Endothelial cell of umbilical vein (primary cell): ENCODE data around the gene MCFD2. TPM values are rescaled to one million over a fixed set of nuclear protein-coding genes. Genes with fewer than 3 reads are reported as not detected.

Experiments
- BruUV-seq: library from RNA; stranded (reverse); fragments of 400-500 nt; replicated peaks from 2 replicates; lab custom pipeline; 2021; lab: Mats Ljungman, UMichigan
- CTCF ChIA-PET: fragments of 300-600, 350-600 bp; sonication (Branson Sonifier 250); formaldehyde crosslinking; loops from one replicate; lab custom pipeline; 2021; ENCODE audit warnings: antibody characterized with exemption, inconsistent platforms; lab: Charles Lee
- POLR2A ChIA-PET: fragments of 300-600, 350-600 bp; sonication (Branson Sonifier 250); formaldehyde crosslinking; loops from one replicate; lab custom pipeline; 2021; ENCODE audit warnings: antibody characterized with exemption, inconsistent platforms; lab: Charles Lee
- DNase-seq: peaks from one replicate; pipeline ENCODE4 v3.0.0-alpha.2; 2011; ENCODE audit warnings: low read depth, low spot score
- FAIRE-seq: peaks from 2 replicates; lab custom pipeline; 2011; peaks lifted over from hg19 to GRCh38; lab: Jason Lieb, UNC
- H2AFZ ChIP-seq: 2 replicates; pipeline ENCODE4 v1.6.0; 2012; ENCODE audit warnings: low read depth, low read length, control low read depth, inconsistent platforms
- H3K27ac ChIP-seq: 2 replicates; pipeline ENCODE4 v1.5.1; 2011; ENCODE audit warnings: low read depth, mild to moderate bottlenecking, control low read depth, low read length, moderate library complexity; ENCODE audit not compliant: insufficient read depth
- H3K27me3 ChIP-seq, 2 experiments: 2 replicates each; pipeline versions ENCODE4 v1.6.0 to v1.6.1; 2011; ENCODE audit warnings: low read length in 2 of 2, mixed read lengths in 1 of 2; ENCODE audit not compliant: control insufficient read depth in 2 of 2, insufficient read depth in 2 of 2
- H3K36me3 ChIP-seq, 2 experiments: 2 replicates in 1 of 2; 3 replicates in 1 of 2; pipeline ENCODE4 v1.5.1; 2011; ENCODE audit warnings: low read length in 2 of 2, mild to moderate bottlenecking in 1 of 2, moderate library complexity in 1 of 2; ENCODE audit not compliant: control insufficient read depth in 2 of 2, insufficient read depth in 2 of 2; ENCODE audit errors: extremely low read depth in 1 of 2
- H3K4me1 ChIP-seq: 3 replicates; pipeline ENCODE4 v1.5.1; 2011; ENCODE audit warnings: mild to moderate bottlenecking, low read length; ENCODE audit not compliant: control insufficient read depth, insufficient read depth; ENCODE audit errors: extremely low read depth
- H3K4me2 ChIP-seq: 2 replicates; pipeline ENCODE4 v1.6.1; 2011; ENCODE audit warnings: low read length, control low read depth, mixed read lengths; ENCODE audit not compliant: insufficient read depth
- H3K4me3 ChIP-seq, 3 experiments: fragments of 200-600 bp in 1 of 3; sonication (generic), shearing (Covaris generic) in 1 of 3; replicated peaks in 1 of 3; 2 replicates each; pipeline ENCODE4 v1.5.1; 2011 to 2016; ENCODE audit warnings: control low read depth in 3 of 3, low read length in 3 of 3, mild to moderate bottlenecking in 2 of 3, inconsistent platforms in 1 of 3, low read depth in 1 of 3, moderate library complexity in 1 of 3; ENCODE audit not compliant: insufficient read depth in 1 of 3
- H3K79me2 ChIP-seq: 2 replicates; pipeline ENCODE4 v1.6.0; 2012; ENCODE audit warnings: low read length, inconsistent platforms; ENCODE audit not compliant: control insufficient read depth, insufficient read depth
- H3K9ac ChIP-seq: replicated peaks from 2 replicates; pipeline ENCODE3; 2011; ENCODE audit warnings: low read length, control low read depth; ENCODE audit not compliant: insufficient read depth; ENCODE audit errors: extremely low read depth
- H3K9me1 ChIP-seq: replicated peaks from 3 replicates; pipeline ENCODE4 v1.6.0; 2011; ENCODE audit warnings: mild to moderate bottlenecking, low read length; ENCODE audit not compliant: control insufficient read depth, insufficient read depth; ENCODE audit errors: extremely low read depth
- H3K9me3 ChIP-seq: replicated peaks from 2 replicates; pipeline ENCODE4 v1.5.1; 2012; ENCODE audit warnings: low read length, inconsistent platforms; ENCODE audit not compliant: control insufficient read depth, insufficient read depth
- H4K20me1 ChIP-seq: replicated peaks from 2 replicates; pipeline ENCODE3; 2011; ENCODE audit warnings: mild to moderate bottlenecking, low read length; ENCODE audit not compliant: control insufficient read depth, insufficient read depth; ENCODE audit errors: extremely low read depth
- CTCF ChIP-seq, 2 donors: IDR thresholded peaks; 1 replicate in 1 of 2; 2 replicates in 1 of 2; pipeline ENCODE4 v1.5.1; 2011; ENCODE audit warnings: low read length in 2 of 2, mild to moderate bottlenecking in 2 of 2, moderate library complexity in 2 of 2, control low read depth in 1 of 2, inconsistent platforms in 1 of 2, low read depth in 1 of 2; ENCODE audit not compliant: insufficient read depth in 1 of 2; ENCODE audit errors: extremely low read depth in 1 of 2
- EZH2 ChIP-seq: IDR thresholded peaks from 2 replicates; pipeline ENCODE4 v1.6.1; 2012; ENCODE audit warnings: borderline replicate concordance, low read depth, mild to moderate bottlenecking, moderate library complexity, low read length, inconsistent platforms; ENCODE audit not compliant: severe bottlenecking
- FOS ChIP-seq: IDR thresholded peaks from 2 replicates; pipeline ENCODE4 v1.6.1; 2011; ENCODE audit warnings: mild to moderate bottlenecking, low read length, moderate library complexity, borderline replicate concordance; ENCODE audit not compliant: insufficient read depth
- GATA2 ChIP-seq: IDR thresholded peaks from 2 replicates; pipeline ENCODE4 v1.7.0; 2011; ENCODE audit warnings: low read depth, mild to moderate bottlenecking, moderate library complexity, mixed read lengths, low read length; ENCODE audit not compliant: insufficient read length, insufficient read depth
- JUN ChIP-seq: IDR thresholded peaks from 2 replicates; pipeline ENCODE4 v1.6.1; 2011; ENCODE audit warnings: borderline replicate concordance, low read depth; ENCODE audit not compliant: insufficient read length, insufficient read depth
- MYC ChIP-seq: IDR thresholded peaks from one replicate; pipeline ENCODE4 v1.6.1; 2011; ENCODE audit warnings: mild to moderate bottlenecking, low read depth, low read length
- POLR2A ChIP-seq: IDR thresholded peaks from 2 replicates; pipeline ENCODE4 v1.6.1; 2012; ENCODE audit warnings: low read depth, mild to moderate bottlenecking, control low read depth, low read length
- POLR2AphosphoS5 ChIP-seq: IDR thresholded peaks from 2 replicates; pipeline ENCODE4 v1.6.1; 2012; ENCODE audit warnings: low read depth, mild to moderate bottlenecking, control low read depth, low read length, moderate library complexity; ENCODE audit not compliant: insufficient read depth
- dilution Hi-C: fragments of 300-500 bp; cut with MboI; formaldehyde crosslinking; loops from one replicate; pipeline ENCODE4 v1.15.0; 2019; ENCODE audit warnings: low sequenced_read_pairs; ENCODE audit not compliant: extremely low pct_ligation_motif_present
- intact Hi-C: fragments of 100-400 bp; cut with micrococcal nuclease; formaldehyde crosslinking; loops from one replicate; pipeline ENCODE4 v1.10.0; 2022
- polyA plus RNA-seq, 4 experiments: library from polyadenylated mRNA; depleted of rRNA in 3 of 4; stranded (reverse) in 3 of 4; unstranded in 1 of 4; fragments of >200 nt; gene quantifications; 2 replicates each; pipeline versions ENCODE4 v1.2.1 to v1.2.3, GENCODE V29; 2011 to 2012; ENCODE audit warnings: missing spikeins in 1 of 4
- total RNA-seq: library from RNA; stranded (reverse); gene quantifications from 2 replicates; pipeline ENCODE4 v1.2.3, GENCODE V29; 2021
- TF ChIP-seq, protein P1 (sequence below): IDR thresholded peaks from 2 replicates; pipeline ENCODE4 v1.6.1; 2011; ENCODE audit not compliant: insufficient read depth, insufficient read length

The MCFD2 gene
- total and polyA plus RNA-seq, 2 donors (not counting 3 experiments of a cell fraction or from before 2014, with no cell fraction given): 74.8 to 141 TPM

GRCh38 chr2:46947841-46948240 is 32.2 kb upstream of the MCFD2 start:
- Histone ChIP-seq H3K27me3 (no peaks in the 10 kb centered on the region), H3K9me1 (no peaks in the 10 kb centered on the region), H3K27ac (no peak overlapping the region), H3K79me2 (peaks cover 6% of the 10 kb centered on the region), H4K20me1 (no peaks in the 10 kb centered on the region), H3K4me2 (no peak overlapping the region), H3K4me1 (peaks cover 3% of the 10 kb centered on the region), H3K36me3 (no peaks in the 10 kb centered on the region), H3K4me3 (no peak overlapping the region), H3K9ac (no peak overlapping the region), H2AFZ (no peak overlapping the region), H3K9me3 (no peaks in the 10 kb centered on the region)
- intact Hi-C loops (no loop called here), dilution Hi-C loops (no loop called here)
- POLR2A ChIA-PET: no interaction called here
- DNase-seq: no peak
- CTCF ChIA-PET: no interaction called here
- BruUV-seq: no TSS peak
- TF ChIP-seq POLR2AphosphoS5 (no peak), GATA2 (no peak), POLR2A (no peak), FOS (no peak), EZH2 (no peak), CTCF (IDR thresholded peaks at IDR 0.05; ENCODE audit: extremely low read depth in 1 of 2, insufficient read depth in 1 of 2, low read depth in 1 of 2, low read length in 2 of 2) (no peak), MYC (no peak), JUN (no peak)
- TF ChIP-seq, protein P1, sequence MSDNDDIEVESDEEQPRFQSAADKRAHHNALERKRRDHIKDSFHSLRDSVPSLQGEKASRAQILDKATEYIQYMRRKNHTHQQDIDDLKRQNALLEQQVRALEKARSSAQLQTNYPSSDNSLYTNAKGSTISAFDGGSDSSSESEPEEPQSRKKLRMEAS: no peak
- peak; percentile 4 for FAIRE-seq
